ENCODE results near the gene SUMO2.
A peak's percentile ranks its signal among the peaks of the same experiment; 100 is the strongest.

- TF ChIP-seq YY1 (IDR thresholded peaks at IDR 0.05; ENCODE audit: insufficient read depth, insufficient read length) (peak; percentile 14), ZNF274 (IDR thresholded peaks at IDR 0.05; ENCODE audit: low read depth, low read length) (no peak)
Observed at GRCh38 chr17:75152922-75153779, 29.6 kb downstream of the SUMO2 start.
